ENCODE data around the gene ST3GAL4.

Gene ST3GAL4

GRCh38 chr11:126411971-126412381 is 56.5 kb downstream of the ST3GAL4 start:
- DNase-seq (ENCODE audit: extremely low read depth, insufficient read length), result no peak
- no peak for TF ChIP-seq CTCF (IDR thresholded peaks at IDR 0.05; ENCODE audit: insufficient read depth, low read length, poor library complexity, severe bottlenecking)
- no peak overlapping the region for H3K4me3 ChIP-seq (replicated peaks; ENCODE audit: low read depth, low read length)
- no peaks in the 10 kb centered on the region; the same call in 1 of the 2 replicates for H3K27me3 ChIP-seq (replicated peaks; ENCODE audit: control insufficient read depth, insufficient read depth, low read length)
- no peaks in the 10 kb centered on the region for H3K36me3 ChIP-seq (ENCODE audit: control insufficient read depth, insufficient read depth, low read length)

- no peaks in the 10 kb centered on the region for H3K36me3 ChIP-seq (ENCODE audit: control insufficient read depth, insufficient read depth, low read length)
These were observed 57.9 kb downstream of the ST3GAL4 start for GRCh38 chr11:126413426-126413825.

GRCh38 chr11:126413843-126414405 is 58.4 kb downstream of the ST3GAL4 start:
- Histone ChIP-seq H3K4me3 (replicated peaks; ENCODE audit: low read depth, low read length) (no peak overlapping the region), H3K36me3 (ENCODE audit: control insufficient read depth, insufficient read depth, low read length) (no peaks in the 10 kb centered on the region), H3K27me3 (replicated peaks; ENCODE audit: control insufficient read depth, insufficient read depth, low read length) (peaks cover 4% of the 10 kb centered on the region)
- DNase-seq (ENCODE audit: extremely low read depth, insufficient read length), result no peak
- TF ChIP-seq CTCF (IDR thresholded peaks at IDR 0.05; ENCODE audit: insufficient read depth, low read length, poor library complexity, severe bottlenecking), result no peak

More at GRCh38 chr11:126413426-126413825, 57.9 kb downstream of the ST3GAL4 start:
- TF ChIP-seq CTCF (IDR thresholded peaks at IDR 0.05; ENCODE audit: insufficient read depth, low read length, poor library complexity, severe bottlenecking), result no peak
- no peak for DNase-seq (ENCODE audit: extremely low read depth, insufficient read length)
- no peak overlapping the region for H3K4me3 ChIP-seq (replicated peaks; ENCODE audit: low read depth, low read length)
- peaks cover 2% of the 10 kb centered on the region for H3K27me3 ChIP-seq (replicated peaks; ENCODE audit: control insufficient read depth, insufficient read depth, low read length)

- DNase-seq (ENCODE audit: extremely low read depth, insufficient read length), result no peak
- no peaks in the 10 kb centered on the region for H3K36me3 ChIP-seq (ENCODE audit: control insufficient read depth, insufficient read depth, low read length)
- H3K4me3 ChIP-seq (replicated peaks; ENCODE audit: low read depth, low read length), result no peak overlapping the region
- peaks cover 4% of the 10 kb centered on the region for H3K27me3 ChIP-seq (replicated peaks; ENCODE audit: control insufficient read depth, insufficient read depth, low read length)
- no peak for TF ChIP-seq CTCF (IDR thresholded peaks at IDR 0.05; ENCODE audit: insufficient read depth, low read length, poor library complexity, severe bottlenecking)
These were observed 59.1 kb downstream of the ST3GAL4 start for GRCh38 chr11:126414615-126415014.

DNA sequence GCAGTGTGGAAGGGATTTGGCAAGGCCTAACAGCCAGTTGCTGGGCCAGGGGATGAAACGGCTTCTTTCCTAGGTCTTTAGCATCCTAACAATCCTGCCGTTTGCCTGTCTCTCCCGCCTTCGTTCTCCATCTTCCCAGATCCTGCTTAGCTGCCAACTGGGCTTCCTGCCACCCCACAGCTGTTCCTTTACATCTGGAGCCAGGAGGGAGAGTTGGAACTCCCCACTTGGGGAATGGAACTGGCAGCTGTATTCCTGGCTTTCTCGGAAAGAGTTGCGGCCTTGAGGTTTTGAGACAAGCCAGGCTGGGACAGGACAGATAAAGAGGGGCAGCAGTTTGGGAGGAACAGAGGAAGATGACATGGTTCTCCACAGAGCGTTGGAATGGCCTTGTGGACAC is 59.6 kb downstream of the ST3GAL4 start:
- no peak for TF ChIP-seq CTCF (IDR thresholded peaks at IDR 0.05; ENCODE audit: insufficient read depth, low read length, poor library complexity, severe bottlenecking)
- Histone ChIP-seq H3K4me3 (replicated peaks; ENCODE audit: low read depth, low read length) (no peak overlapping the region), H3K36me3 (ENCODE audit: control insufficient read depth, insufficient read depth, low read length) (no peaks in the 10 kb centered on the region), H3K27me3 (replicated peaks; ENCODE audit: control insufficient read depth, insufficient read depth, low read length) (peaks cover 4% of the 10 kb centered on the region)
- DNase-seq (ENCODE audit: extremely low read depth, insufficient read length), result no peak

Data from GM06990 (cell line).